HG02798 (cell line): ENCODE data around the gene LRRC40.
"Not testable (repeated sequence)": the region's sequence is repeated elsewhere in the genome, so short reads cannot be mapped to it uniquely, and the experiment has no call there.

Experiments used
- ATAC-seq: cut with Tn5 transposase; IDR thresholded peaks from one replicate; pipeline ENCODE4 v1.9.1; 2021; ENCODE audit warnings: mild to moderate bottlenecking; ENCODE audit not compliant: unreplicated experiment, poor library complexity

Gene LRRC40

DNA sequence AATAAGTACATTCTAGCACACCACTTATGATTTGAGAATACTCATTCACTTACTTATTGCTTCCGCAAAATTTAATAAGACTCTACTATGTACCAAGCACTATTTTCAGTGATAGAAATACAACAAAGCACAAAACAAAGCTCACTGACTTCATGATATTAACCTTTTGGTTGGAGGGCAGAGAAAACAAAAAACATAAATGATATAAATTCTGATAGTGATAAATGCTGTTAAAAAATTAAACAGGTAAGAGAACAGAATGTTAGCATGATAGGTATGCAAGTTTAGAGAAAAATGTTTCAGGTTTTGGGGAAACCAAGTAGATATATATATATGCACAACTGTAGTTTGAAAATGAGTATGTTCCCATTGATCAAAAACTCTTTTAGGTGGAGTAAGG lies 1.2 kb downstream of the LRRC40 start:
- ATAC-seq, result no peak

DNA sequence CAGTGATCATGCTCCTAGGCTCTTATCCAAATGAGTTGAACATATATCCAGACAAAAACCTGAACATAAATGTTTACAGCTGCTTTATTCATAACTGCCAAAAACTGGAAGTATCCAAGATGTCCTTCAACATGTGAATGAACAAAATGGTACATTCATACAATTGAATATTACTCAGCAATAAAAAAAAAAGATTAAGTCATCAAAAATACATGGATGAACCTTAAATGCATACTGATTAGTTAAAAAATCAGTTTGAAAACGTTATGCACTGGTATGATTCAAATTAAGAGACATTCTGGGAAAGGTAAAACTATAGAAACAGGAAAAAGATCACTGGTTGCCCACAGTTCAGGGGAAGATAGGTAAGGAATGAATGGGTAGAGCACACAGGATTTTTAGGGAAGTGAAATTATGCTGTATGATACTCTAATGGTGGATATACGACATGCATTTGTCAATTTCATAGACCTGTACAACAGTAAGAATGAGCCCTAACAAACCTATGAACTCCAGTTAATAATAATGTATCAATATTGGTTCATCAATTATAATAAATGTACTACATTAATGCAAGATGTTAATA lies 3.1 kb downstream of the LRRC40 start:
- ATAC-seq, result no peak

DNA sequence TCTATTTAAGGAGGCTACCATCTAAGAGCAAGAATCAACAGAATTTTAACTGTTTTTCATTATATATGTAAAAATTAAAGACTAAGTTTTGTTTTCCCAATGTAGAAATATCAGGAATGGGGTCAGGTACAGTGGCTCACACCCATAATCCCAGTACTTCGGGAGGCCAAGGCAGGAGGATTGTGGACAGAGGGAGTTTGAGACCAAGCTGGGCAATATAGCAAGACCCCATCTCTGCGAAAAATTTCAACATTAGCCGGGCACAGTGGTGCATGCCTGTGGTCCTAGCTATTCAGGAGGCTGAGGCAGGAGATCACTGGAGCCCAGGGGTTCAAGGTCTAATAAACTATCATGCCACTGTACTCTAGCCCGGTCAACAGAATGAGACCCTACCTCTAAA lies 5.3 kb downstream of the LRRC40 start:
- ATAC-seq, result no peak

DNA sequence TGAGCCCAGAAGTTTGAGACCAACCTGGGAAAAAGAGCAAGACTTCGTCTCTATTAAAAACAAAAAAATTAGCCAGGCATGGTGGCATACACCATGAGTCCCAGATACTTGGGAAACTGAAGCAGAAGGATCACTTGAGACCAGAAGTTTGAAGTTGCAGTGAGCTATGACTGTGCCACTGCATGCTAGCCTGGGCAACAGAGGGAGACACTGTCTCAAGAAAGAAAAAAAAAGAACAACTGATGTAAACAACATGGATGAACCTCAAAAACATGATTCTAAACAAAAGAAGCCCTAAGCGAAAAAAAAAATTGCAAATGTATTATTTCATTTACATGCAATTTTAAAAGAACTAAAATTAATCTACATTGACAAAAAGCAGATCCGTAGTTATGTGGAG lies 9.0 kb downstream of the LRRC40 start:
- ATAC-seq, result no peak

DNA sequence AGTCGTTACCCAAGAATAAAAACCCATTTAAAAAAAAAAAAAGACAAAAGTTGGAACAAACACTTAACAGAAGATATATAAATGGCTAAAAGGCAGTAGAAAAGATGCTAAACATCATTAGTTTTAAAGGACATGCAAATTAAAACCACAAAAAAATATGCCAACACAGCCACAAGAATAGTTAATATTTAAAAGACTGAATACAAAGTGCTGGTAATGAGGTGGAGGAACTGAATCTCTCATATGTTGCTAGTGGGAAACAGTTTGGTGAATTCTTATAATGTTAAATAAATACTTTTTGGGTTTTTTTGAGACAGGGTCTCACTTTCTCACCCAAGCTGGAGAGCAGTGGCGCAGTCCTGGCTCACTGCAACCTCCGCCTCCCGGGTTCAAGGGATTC lies 10.0 kb downstream of the LRRC40 start:
- ATAC-seq, result peak; percentile 86

DNA sequence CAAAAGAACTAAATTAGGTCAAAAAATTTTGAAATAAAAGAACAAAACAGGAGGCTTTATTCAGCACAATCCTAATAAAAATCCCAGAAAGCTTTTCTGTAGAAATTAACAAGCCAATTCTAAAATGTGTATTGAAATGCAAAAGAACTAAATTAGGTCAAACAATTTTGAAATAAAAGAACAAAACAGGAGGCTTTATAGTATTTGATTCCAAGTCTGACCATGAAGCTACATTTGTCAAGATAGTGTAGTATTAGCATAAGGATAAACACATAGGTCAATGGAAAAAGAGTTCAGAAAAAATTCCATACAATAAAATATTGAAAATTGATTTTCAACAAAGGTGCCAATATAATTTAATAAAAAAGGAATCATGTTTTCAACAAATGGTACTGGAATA lies 10.8 kb downstream of the LRRC40 start:
- no peak for ATAC-seq

DNA sequence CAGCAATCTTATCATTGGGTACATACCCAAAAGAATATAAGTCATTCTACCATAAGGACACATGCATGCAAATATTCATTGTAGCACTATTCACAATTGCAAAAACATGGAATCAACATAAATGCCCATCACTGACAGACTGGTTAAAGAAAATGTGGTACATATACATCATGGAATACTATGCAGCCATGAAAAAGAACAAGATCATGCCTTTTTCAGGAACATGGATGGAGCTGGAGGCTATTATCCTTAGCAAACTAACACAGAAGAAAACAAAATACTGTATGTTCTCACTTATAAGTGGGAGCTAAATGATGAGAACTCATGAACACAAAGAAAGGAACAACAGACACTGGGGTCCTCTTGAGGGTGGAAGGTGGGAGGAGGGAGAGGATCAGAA lies 12.9 kb downstream of the LRRC40 start:
- ATAC-seq, result not testable (repeated sequence)

DNA sequence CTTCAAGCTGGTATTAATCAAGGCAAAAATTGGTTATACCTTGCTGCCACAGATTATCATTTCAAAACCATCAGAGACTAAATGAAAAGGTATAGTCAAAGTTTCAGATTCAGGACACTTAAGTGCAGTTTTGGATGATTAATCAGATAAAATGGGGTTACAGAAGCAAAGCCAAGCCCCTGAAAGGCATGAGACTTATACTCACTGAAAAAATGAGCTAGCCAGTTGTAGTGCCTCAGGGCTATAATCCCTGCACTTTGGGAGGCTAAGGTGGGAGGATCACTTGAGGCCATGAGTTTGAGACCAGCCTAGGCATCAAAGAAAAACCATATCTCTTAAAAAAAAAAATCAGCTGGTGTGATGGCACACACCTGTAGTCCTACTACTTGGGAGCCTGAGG lies 15.2 kb downstream of the LRRC40 start:
- no peak for ATAC-seq

DNA sequence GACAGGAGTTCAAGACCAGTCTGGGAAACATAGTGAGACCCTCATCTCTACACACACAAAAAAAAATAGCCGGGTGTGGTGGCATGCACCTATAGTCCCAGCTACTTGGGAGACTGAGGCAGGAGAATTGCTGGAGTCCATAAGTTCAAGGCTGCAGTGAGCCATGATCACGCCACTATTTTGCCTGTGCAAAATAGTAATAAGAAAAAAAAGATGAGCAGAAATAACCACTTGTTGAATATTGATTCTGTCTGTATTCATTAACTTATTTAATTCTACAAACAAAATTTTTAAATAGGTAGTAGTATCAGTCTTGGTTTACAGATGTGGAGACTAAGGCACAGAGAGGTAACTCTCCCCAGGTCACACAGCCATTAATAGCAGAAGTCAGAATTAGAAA lies 16.9 kb downstream of the LRRC40 start:
- ATAC-seq, result no peak

DNA sequence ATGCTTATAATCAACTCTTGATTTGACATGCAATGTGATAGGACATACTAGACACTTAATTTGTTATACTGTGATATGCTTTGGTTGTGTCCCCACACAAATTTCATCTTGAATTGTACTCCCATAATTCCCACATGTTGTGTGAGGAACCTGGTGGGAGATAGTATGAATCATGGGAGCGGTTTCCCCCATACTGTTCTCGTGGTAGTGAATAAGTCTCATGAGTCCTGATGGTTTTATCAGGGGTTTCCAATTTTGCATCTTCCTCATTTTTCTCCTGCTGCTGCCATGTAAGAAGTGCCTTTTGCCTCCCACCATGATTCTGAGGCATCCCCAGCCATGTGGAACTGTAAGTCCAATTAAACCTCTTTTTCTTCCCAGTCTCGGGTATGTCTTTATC lies 20.2 kb downstream of the LRRC40 start:
- not testable (repeated sequence) for ATAC-seq

DNA sequence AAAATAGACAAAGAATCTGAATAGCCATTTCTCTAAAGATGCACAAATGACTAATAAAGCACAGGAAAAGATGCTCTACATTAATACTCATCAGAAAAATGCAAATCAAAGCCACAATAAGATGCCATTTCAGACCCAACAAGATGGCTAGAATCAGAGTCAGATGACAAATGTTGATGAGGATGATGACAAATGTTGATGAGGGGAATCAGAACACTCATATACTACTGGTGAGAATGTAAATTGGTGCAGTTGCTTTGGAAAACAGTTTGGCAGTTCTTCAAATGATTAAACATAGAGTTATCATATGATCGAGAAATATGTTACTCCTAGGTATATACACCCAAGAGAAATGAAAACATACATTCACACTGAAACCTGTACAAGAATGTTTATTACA lies 33.9 kb downstream of the LRRC40 start:
- ATAC-seq, result no peak

DNA sequence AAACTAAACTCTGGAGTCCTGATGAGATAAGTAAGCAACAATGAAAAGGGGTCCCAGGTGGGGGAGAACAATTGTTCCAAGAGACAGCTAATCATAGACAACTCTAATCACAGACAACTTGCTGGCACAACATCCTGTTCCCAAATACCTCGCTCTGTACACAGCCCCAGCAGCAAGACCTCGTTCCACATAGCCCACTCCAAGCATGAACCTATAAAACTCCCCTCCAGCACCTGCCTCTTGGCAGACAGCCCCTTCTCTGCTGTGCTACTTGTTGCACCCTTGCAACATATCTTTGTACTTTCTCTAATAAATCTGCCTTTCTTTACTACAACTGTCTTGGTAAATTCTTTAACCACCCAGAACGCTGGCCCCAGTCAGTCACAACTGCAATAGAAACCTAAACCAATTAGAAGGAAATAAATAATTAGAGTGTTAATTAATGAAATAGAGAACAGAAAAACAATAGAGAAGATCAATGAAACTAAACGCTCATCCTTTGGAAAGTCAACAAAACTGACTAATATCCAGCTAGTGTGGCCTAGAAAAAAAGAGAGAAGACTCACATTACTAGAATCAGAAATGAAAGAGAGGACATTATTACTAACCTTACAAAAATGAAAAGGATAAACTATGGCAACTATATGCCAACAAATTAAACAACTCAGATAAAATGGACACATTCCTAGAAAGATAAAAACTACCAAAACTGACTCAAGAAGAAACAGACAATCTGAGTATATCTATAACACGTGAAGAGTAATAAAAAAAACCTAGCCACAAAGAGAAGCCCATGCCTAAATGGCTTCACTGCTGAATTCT lies 36.1 kb downstream of the LRRC40 start:
- no peak for ATAC-seq

DNA sequence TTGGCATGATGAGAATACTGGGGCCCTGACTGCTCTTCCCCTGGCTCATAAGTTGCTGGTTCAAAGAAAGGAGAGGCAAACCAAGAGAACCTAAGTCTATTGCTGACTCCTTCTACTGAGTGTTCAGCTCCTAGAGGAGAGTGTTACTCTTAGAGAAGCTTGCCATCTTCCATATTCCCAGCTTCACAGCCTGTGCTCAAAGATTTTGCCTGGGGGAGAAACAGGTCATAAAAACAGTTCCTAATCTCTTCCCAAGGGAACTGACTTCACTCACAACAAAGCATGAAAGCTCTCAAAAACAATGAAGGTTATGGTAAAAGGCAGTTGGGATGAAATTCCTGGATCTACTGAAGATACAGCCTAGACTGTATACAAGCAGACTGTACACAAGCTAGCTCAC lies 37.1 kb downstream of the LRRC40 start:
- ATAC-seq, result no peak

DNA sequence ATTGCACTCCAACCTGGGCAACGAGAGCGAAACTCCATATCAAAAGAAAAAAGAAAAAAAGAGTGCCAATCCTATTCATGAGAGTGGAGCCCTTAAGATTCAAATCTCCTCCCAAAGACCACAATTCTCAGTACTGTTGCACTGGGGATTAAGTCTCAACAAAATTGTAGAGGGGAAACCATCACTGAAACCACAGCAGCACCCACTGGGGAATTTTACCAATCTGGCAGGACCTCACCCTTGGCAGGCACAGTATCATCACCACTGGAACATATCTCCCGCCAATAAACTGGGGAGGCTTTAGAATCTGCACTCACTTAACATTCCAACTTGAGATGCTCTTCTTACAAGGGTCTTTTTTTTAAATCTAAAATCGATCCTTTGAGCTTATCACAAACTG lies 41.0 kb downstream of the LRRC40 start:
- ATAC-seq, result no peak

DNA sequence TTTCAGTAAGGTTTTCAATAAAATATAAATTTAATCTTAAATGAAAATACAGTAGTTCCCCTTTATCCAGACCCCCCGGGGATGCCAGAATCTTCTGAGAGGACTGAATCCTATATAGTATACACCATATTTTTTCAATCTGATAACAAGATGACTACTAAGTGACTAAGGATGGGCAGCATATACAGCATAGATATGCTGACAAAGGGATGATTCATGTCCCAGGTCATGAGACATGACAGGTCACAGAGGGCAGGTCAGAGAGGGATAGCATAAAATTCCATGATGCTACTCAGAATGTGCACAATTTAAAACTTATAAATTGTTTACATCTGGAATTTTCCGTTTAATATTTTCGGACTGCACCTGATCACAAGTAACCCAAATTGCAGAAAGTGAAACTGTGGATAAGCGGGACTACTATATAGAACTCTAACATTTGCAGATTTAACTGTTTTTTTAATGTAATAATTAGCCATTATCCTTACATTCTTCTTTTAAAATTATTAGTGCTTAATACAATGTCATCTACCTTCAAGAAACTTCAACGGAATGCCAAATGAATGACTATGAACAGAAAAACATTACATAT lies 48.8 kb downstream of the LRRC40 start:
- no peak for ATAC-seq

DNA sequence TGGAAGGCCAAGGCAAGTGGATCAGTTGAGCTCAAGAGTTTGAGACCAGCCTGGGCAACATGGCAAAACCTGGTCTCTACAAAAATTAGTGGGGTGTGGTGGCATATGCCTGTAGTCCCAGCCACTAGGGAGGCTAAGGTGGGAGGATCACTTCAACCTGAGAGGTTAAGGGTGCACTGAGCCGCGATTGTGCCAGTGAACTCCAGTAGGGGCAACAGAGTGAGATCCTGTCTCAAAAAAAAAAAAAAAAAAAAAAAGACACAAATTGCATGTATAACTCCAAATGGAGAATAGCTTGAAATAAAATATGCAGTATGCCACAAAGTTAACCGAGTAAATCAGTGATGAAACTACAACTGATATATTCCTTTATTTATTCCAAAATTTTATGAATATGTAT lies 51.6 kb downstream of the LRRC40 start:
- ATAC-seq, result no peak

DNA sequence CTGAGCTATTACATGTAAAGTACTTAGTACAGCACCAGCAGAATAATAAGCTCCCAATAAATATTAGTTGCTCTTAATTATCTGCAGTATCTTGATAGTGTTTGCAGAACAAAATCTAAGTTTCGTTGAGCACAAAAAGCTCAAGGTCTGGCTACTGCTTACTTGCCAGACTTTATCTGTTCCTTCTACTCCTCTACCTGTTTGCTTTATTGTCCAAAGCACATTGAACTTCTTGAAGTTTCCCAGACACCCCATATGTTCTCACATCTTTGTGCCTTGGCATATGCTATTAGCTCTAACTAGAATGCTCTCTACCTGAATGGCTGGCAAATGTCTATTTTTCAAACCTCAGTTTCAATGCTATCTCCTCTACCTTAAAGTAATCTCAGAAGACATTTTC lies 54.9 kb downstream of the LRRC40 start:
- no peak for ATAC-seq

DNA sequence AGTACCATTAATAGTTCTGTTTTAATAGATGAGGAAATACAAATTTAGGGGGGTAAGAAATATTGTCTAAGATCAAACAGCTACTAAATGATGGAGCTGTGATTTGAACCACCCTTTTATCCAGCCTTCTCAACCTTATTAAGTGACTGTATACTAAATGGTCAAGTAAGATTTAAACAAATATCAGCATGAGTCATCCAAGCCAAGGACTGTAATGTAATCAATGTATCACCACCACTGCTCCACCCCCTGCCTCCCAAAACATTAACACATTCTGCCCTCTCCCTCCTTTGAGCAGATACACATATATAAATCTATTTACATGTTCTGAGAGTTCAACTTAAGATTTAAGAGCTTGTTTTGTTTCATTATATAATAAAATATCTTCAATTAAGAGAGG lies 58.9 kb downstream of the LRRC40 start:
- ATAC-seq, result no peak

DNA sequence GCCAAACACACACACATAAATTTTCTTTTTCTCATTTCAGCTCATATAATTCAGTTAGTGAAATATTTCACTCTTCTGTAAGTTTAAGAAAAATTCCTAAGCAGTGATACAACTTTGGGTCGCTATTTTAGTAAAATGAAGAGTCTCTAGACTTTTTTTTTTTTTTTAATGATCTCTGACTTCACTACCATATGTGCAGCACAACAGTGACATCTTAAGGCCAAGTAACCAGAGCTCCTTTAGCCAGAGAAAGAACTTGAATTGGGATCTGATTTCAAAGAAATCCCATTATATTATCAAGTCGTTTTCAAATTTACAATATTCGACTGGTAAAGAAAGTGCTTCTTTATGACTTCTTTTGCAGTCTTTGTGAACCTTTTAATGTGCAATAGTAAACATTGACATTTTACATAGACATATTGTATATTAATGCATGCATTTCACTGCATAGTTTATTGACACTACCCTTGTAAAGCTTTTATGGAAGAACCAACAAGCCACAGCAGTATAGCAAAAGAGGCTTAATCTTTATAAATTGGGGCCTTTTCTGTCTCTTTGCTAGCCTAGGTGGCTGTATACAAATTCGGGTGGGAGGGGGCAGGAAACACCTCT lies 62.2 kb downstream of the LRRC40 start:
- ATAC-seq, result no peak

DNA sequence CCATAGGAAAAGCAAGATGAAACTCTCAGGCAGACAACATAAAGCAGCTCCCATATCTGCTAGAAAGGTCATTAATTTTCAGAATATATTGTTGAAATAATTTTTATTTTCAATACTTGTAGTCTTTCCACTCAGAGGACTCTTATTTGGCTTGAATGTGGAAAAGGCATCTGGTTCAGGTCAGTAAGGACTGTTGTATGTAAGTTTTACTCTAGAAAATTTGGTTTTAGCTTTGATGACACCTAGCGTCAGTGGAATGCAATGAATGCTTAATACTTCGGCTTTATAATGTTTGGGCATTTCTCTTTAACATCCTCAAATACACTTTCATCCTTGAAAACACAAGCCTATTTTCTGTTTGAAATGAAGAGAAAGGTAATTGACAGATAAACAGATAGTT lies 63.3 kb downstream of the LRRC40 start:
- ATAC-seq, result no peak

DNA sequence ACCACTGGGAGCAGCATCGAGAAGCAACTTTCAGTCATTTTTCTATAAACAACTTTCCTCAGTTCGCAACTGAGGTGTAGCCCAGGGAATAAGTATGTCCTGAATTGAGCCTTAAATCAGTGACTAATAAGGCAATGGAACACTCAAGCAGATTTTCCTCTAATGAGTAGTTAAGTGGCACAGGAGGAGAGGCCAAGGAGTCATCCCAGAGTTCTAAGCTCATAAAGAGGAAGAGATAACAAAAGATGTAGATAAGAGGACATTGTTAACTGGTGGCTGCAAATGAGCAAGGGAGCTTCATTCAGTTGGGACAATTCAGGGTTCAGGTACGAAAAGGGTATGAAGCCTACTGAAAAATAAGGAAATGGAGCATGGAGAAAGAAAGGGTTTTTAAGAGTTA lies 64.5 kb downstream of the LRRC40 start:
- ATAC-seq, result no peak
